Transverse colon (tissue), 3 donors: ENCODE results near the gene NOL7.

Source experiments
- POLR2A ChIP-seq: fragments of 450-650 bp; IDR thresholded peaks from one replicate; pipeline ENCODE4 v1.6.1; 2016; ENCODE audit warnings: antibody characterized with exemption, mild to moderate bottlenecking, moderate library complexity
- TF ChIP-seq, protein P1 (sequence below), 5 experiments: fragments of 200-600 bp in 3 of 5; fragments of 450-650 bp in 2 of 5; sonication (generic) in 3 of 5; IDR thresholded peaks; 1 replicate in 2 of 5; 2 replicates in 3 of 5; pipeline ENCODE4 v1.5.1; 2016 to 2017; ENCODE audit warnings: antibody characterized with exemption in 5 of 5, inconsistent platforms in 3 of 5, mild to moderate bottlenecking in 2 of 5, moderate library complexity in 1 of 5

DNA sequence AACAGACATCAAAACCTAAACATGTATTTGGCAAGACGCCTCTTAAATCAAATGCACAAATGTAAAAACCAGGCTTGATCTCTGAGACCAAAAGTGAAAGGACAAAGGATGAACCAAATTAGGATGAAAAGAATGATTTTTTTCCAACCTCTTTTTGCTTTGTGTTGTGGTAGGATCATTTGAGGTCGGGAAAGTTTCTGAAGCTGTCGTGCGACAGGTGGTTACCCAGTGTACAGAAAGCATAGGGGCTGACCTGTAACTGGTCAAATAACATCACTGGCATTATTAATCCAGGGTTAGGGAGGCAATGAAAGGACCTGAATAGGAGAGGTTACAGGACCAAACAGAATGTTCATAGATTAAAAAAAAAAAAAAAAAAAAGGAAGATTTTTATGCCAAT is 18.1 kb upstream of the NOL7 start:
- TF ChIP-seq POLR2A, result no peak
- TF ChIP-seq, protein P1, sequence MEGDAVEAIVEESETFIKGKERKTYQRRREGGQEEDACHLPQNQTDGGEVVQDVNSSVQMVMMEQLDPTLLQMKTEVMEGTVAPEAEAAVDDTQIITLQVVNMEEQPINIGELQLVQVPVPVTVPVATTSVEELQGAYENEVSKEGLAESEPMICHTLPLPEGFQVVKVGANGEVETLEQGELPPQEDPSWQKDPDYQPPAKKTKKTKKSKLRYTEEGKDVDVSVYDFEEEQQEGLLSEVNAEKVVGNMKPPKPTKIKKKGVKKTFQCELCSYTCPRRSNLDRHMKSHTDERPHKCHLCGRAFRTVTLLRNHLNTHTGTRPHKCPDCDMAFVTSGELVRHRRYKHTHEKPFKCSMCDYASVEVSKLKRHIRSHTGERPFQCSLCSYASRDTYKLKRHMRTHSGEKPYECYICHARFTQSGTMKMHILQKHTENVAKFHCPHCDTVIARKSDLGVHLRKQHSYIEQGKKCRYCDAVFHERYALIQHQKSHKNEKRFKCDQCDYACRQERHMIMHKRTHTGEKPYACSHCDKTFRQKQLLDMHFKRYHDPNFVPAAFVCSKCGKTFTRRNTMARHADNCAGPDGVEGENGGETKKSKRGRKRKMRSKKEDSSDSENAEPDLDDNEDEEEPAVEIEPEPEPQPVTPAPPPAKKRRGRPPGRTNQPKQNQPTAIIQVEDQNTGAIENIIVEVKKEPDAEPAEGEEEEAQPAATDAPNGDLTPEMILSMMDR (IDR thresholded peaks at IDR 0.05), result no peak
